Panc1 (cell line): ENCODE data around the gene RIN2. TPM values are rescaled to one million over a fixed set of nuclear protein-coding genes. Genes with fewer than 3 reads are reported as not detected.

ENCODE experiments used
- ATAC-seq: fragments of 200-7000 bp; cut with Tn5 transposase; 2 replicates; pipeline ENCODE4 v1.9.1; 2020; ENCODE audit warnings: mild to moderate bottlenecking, moderate library complexity
- BruUV-seq: library from RNA; stranded (reverse); fragments of 400-500 nt; replicated peaks from 2 replicates; lab custom pipeline; 2021; lab: Mats Ljungman, UMichigan
- CTCF ChIA-PET: fragments of 300-600 bp; sonication (Branson Sonifier 250); formaldehyde crosslinking; loops from one replicate; lab custom pipeline; 2022; ENCODE audit warnings: antibody characterized with exemption; lab: Charles Lee
- POLR2A ChIA-PET: fragments of 300-600 bp; sonication (Branson Sonifier 250); formaldehyde crosslinking; loops from one replicate; lab custom pipeline; 2022; ENCODE audit warnings: antibody characterized with exemption; lab: Charles Lee
- DNase-seq: peaks from one replicate; pipeline ENCODE4 v3.0.0-alpha.2; 2010; ENCODE audit warnings: low read depth, low spot score
- H3K27ac ChIP-seq: 2 replicates; pipeline ENCODE4 v1.5.1; 2011; ENCODE audit warnings: mild to moderate bottlenecking, low read length, inconsistent platforms
- H3K27me3 ChIP-seq: fragments of 200-500 bp; sonication (Bioruptor generic); 2 replicates; pipeline ENCODE4 v1.6.0; 2014; ENCODE audit warnings: low read length, inconsistent platforms; ENCODE audit not compliant: control insufficient read depth, insufficient read depth
- H3K36me3 ChIP-seq: fragments of 200-500 bp; sonication (Bioruptor generic); 2 replicates; pipeline ENCODE4 v1.5.1; 2014; ENCODE audit warnings: inconsistent platforms, mild to moderate bottlenecking, low read length, moderate library complexity; ENCODE audit not compliant: control insufficient read depth, insufficient read depth
- H3K4me1 ChIP-seq: 2 replicates; pipeline ENCODE4 v1.5.1; 2011; ENCODE audit warnings: inconsistent platforms, mild to moderate bottlenecking, low read length, moderate library complexity; ENCODE audit not compliant: control insufficient read depth, insufficient read depth
- H3K4me3 ChIP-seq, 2 experiments: 2 replicates each; pipeline ENCODE4 v1.5.1; 2011 to 2012; ENCODE audit warnings: low read depth in 2 of 2, low read length in 2 of 2, mild to moderate bottlenecking in 2 of 2, inconsistent platforms in 1 of 2, moderate library complexity in 1 of 2
- H3K9me3 ChIP-seq: fragments of 200-500 bp; sonication (Bioruptor generic); 2 replicates; pipeline ENCODE4 v1.5.1; 2014; ENCODE audit warnings: low read depth, mild to moderate bottlenecking, inconsistent platforms, low read length, moderate library complexity; ENCODE audit not compliant: control insufficient read depth, insufficient read depth
- POLR2AphosphoS5 ChIP-seq: IDR thresholded peaks from 2 replicates; pipeline ENCODE4 v1.6.1; 2012; ENCODE audit warnings: mild to moderate bottlenecking, low read depth, low read length, moderate library complexity
- SIN3A ChIP-seq: IDR thresholded peaks from 2 replicates; pipeline ENCODE4 v1.6.1; 2012; ENCODE audit warnings: low read depth, mild to moderate bottlenecking, low read length, moderate library complexity, borderline replicate concordance; ENCODE audit not compliant: insufficient read depth
- TCF7L2 ChIP-seq: IDR thresholded peaks from 2 replicates; pipeline ENCODE4 v1.6.1; 2011; ENCODE audit warnings: mild to moderate bottlenecking, low read depth, low read length, inconsistent platforms
- in situ Hi-C: cut with HindIII; loops from 2 replicates; pipeline ENCODE4 v1.10.0; 2016; ENCODE audit warnings: low sequenced_read_pairs, low pct_unique_long_range_greater_than_20kb
- intact Hi-C: fragments of 100-400 bp; cut with micrococcal nuclease; formaldehyde crosslinking; loops from one replicate; pipeline ENCODE4 v1.10.0; 2022; ENCODE audit not compliant: unreplicated experiment
- total RNA-seq: library from RNA; stranded (reverse); gene quantifications from one replicate; pipeline ENCODE4 v1.2.1, GENCODE V29; 2021; ENCODE audit not compliant: unreplicated experiment
- TF ChIP-seq, protein P1 (sequence below), 2 experiments: IDR thresholded peaks; 2 replicates each; pipeline ENCODE4 v1.6.1; 2011 to 2012; ENCODE audit warnings: low read depth in 2 of 2, control low read depth in 1 of 2, low read length in 1 of 2, mild to moderate bottlenecking in 1 of 2, moderate library complexity in 1 of 2; ENCODE audit not compliant: insufficient read depth in 1 of 2
- TF ChIP-seq, protein P2 (sequence below): fragments of 450-650 bp; IDR thresholded peaks from 2 replicates; pipeline ENCODE4 v1.5.1; 2017; ENCODE audit warnings: mild to moderate bottlenecking

The RIN2 gene
- total RNA-seq, 1 experiment from 2014 or later = 25.0 TPM

DNA sequence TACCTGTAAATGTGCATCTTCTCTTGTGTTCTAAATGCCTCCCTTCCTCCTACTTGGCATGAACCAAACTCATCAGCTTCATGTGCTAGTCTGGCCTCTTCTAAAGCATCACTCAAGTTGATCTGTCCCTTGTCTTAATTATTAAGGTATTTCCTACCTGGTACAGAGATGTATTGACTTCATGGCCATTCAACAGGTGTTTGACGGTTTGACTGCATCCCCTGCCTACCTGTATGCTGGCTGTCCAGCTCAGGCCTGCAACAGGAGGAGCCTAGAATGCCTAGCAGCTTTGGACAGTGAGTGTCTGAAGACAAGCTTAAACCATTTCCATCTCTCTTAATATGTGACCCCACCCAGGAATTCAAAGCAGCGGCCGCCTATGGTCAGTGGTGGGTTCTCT lies 24.6 kb downstream of the RIN2 start:
- CTCF ChIA-PET = no interaction called here
- Histone ChIP-seq H3K27me3 (no peaks in the 10 kb centered on the region), H3K9me3 (no peaks in the 10 kb centered on the region; the same call in 1 of the 2 replicates), H3K4me1 (peaks cover 46% of the 10 kb centered on the region), H3K4me3 (no peak overlapping the region), H3K27ac (peak overlapping the region; percentile 65), H3K36me3 (no peaks in the 10 kb centered on the region)
- POLR2A ChIA-PET = no interaction called here
- in situ Hi-C loops = no loop called here
- no peak for ATAC-seq
- intact Hi-C loops = loop anchor here (5.0 kb wide), 1 partner anchor 90 kb away; no protein-coding TSS in a partner anchor
- DNase-seq = no peak
- TF ChIP-seq SIN3A = no peak
- no peak for TF ChIP-seq TCF7L2
- BruUV-seq = no TSS peak

DNA sequence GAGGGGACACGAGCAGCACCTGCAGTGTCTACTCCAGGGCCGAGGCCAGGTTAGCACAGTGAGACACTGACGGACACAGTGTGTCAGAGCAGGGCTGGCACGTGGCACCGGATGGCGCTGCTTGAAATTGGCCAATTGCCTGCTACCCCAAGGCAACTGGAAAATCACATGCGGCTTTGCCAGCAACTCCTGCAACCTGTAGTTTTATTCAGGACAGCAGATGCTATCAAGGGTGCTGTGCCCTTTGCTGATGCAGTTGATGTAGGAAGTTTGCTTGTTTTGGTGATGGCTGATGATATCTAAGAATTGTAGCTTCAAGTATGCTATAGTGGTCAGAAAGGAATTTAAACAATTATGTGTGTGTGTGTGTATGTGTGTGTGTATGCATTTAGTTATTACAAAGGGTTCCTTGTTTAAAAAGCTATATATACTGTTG lies 25.9 kb downstream of the RIN2 start:
- DNase-seq = no peak
- no peak for TF ChIP-seq TCF7L2
- TF ChIP-seq POLR2AphosphoS5 = no peak
- TF ChIP-seq, protein P1, sequence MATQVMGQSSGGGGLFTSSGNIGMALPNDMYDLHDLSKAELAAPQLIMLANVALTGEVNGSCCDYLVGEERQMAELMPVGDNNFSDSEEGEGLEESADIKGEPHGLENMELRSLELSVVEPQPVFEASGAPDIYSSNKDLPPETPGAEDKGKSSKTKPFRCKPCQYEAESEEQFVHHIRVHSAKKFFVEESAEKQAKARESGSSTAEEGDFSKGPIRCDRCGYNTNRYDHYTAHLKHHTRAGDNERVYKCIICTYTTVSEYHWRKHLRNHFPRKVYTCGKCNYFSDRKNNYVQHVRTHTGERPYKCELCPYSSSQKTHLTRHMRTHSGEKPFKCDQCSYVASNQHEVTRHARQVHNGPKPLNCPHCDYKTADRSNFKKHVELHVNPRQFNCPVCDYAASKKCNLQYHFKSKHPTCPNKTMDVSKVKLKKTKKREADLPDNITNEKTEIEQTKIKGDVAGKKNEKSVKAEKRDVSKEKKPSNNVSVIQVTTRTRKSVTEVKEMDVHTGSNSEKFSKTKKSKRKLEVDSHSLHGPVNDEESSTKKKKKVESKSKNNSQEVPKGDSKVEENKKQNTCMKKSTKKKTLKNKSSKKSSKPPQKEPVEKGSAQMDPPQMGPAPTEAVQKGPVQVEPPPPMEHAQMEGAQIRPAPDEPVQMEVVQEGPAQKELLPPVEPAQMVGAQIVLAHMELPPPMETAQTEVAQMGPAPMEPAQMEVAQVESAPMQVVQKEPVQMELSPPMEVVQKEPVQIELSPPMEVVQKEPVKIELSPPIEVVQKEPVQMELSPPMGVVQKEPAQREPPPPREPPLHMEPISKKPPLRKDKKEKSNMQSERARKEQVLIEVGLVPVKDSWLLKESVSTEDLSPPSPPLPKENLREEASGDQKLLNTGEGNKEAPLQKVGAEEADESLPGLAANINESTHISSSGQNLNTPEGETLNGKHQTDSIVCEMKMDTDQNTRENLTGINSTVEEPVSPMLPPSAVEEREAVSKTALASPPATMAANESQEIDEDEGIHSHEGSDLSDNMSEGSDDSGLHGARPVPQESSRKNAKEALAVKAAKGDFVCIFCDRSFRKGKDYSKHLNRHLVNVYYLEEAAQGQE (IDR thresholded peaks at IDR 0.05; ENCODE audit: insufficient read depth in 1 of 2, low read depth in 2 of 2, low read length in 1 of 2) = no peak
- TF ChIP-seq, protein P2, sequence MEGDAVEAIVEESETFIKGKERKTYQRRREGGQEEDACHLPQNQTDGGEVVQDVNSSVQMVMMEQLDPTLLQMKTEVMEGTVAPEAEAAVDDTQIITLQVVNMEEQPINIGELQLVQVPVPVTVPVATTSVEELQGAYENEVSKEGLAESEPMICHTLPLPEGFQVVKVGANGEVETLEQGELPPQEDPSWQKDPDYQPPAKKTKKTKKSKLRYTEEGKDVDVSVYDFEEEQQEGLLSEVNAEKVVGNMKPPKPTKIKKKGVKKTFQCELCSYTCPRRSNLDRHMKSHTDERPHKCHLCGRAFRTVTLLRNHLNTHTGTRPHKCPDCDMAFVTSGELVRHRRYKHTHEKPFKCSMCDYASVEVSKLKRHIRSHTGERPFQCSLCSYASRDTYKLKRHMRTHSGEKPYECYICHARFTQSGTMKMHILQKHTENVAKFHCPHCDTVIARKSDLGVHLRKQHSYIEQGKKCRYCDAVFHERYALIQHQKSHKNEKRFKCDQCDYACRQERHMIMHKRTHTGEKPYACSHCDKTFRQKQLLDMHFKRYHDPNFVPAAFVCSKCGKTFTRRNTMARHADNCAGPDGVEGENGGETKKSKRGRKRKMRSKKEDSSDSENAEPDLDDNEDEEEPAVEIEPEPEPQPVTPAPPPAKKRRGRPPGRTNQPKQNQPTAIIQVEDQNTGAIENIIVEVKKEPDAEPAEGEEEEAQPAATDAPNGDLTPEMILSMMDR = no peak
- no peak for TF ChIP-seq SIN3A
- Histone ChIP-seq H3K27ac (peak overlapping the region; percentile 65), H3K4me3 (no peak overlapping the region), H3K36me3 (no peaks in the 10 kb centered on the region), H3K27me3 (no peaks in the 10 kb centered on the region), H3K4me1 (peaks cover 42% of the 10 kb centered on the region), H3K9me3 (peaks cover 6% of the 10 kb centered on the region)
- CTCF ChIA-PET = interaction anchor here (0.6 to 1.0 kb wide), 3 partner anchors 8 to 103 kb away, joined by 3 to 5 read pairs (median 3); no protein-coding TSS in a partner anchor
- intact Hi-C loops (loop anchor here (2.0 to 5.0 kb wide), 2 partner anchors 92 to 103 kb away; no protein-coding TSS in a partner anchor), in situ Hi-C loops (no loop called here)
- BruUV-seq = no TSS peak
- peak; percentile 81 for ATAC-seq
- POLR2A ChIA-PET = no interaction called here
